ENCODE data around the gene CYP27C1. TPM values are rescaled to one million over a fixed set of nuclear protein-coding genes. Genes with fewer than 3 reads are reported as not detected.

CYP27C1 gene
- total and polyA plus RNA-seq, 10 of the 15 experiments (the other 5 are each of a cell fraction or from before 2014, with no cell fraction given) = not detected

DNA sequence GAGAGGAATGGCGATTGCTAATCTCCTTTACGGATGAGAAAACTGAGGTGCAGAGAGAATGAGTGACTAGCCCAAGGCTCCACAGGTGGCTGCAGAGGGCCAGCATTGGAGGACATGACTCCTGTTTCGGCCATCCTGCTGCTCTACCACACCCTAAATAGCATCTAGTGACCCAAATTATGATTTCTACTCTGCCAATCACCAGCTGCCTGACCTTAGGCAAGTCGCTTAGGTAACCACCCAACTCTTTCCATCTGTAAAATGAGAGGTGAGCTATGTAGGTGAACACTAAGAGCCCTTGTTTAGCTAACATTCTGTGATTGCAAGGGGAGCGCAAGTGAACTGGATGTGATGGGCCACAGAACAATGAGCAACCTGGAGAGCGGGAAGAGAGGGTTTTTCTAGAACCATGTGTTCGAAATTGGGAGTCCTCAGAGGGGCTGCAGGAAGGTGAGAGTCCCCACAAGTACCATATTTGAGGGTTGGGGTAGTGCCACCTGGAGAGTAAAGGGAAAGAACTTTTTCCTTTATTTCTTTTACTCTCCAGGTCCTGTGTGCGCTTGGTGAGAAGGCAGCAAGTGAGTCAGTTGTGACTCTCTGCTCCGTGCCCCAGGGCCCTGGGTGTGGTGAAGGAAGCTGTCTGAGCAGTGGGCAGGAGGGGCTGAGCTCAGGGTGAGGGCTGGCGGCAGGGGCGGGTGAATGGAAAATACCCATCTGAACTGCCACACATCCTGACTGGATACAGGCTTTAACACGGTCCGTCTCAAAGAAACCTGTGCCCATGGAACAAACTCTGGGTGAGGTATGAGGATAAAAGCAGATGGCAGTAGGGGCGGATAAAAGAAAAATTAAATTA is 2.4 kb downstream of the CYP27C1 start (continued):
- TF ChIP-seq MTA2 (IDR thresholded peaks at IDR 0.05; ENCODE audit: low read depth) = no peak

DNA sequence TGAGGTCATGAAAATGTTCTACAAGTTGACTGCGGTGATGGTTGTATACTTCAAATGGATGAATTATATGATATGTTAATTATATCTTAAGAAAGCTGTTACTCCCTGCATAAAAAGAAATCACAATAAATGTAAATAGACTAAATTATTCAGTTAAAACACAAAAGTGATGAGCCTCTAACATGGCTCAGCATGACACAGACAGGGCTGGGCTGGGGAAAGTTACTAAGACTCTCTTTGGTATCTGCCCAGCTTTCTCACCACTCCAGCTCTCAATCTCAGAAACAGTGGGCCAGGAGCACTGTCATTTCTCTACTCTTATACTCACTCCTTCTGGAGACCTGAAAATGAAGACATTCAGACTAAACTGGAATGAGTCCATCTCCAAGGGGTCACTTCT is 3.5 kb downstream of the CYP27C1 start:
- POLR2A ChIA-PET = no interaction called here
- Histone ChIP-seq H2AFZ (ENCODE audit: control insufficient read depth, low read depth, low read length) (no peak overlapping the region), H3K4me3 (no peak overlapping the region), H3K27me3 (replicated peaks in 1 of 2; ENCODE audit: control insufficient read depth in 2 of 2, insufficient read depth in 2 of 2, low read length in 1 of 2) (peaks cover 4 to 7% of the 10 kb centered on the region in 2 experiments), H3K9me3 (replicated peaks; ENCODE audit: control insufficient read depth, insufficient read depth, low read length) (no peaks in the 10 kb centered on the region; the same call in 2 of the 3 replicates), H3K4me1 (ENCODE audit: control insufficient read depth, insufficient read depth, low read length) (no peaks in the 10 kb centered on the region), H4K20me1 (ENCODE audit: control insufficient read depth, insufficient read depth) (no peaks in the 10 kb centered on the region), H3K27ac (ENCODE audit: control insufficient read depth, insufficient read depth) (no peak overlapping the region), H3K79me2 (ENCODE audit: control insufficient read depth, insufficient read depth, low read length) (no peaks in the 10 kb centered on the region), H3K9ac (ENCODE audit: control insufficient read depth, insufficient read depth, low read length) (no peak overlapping the region), H3K4me2 (ENCODE audit: control insufficient read depth, insufficient read depth) (no peak overlapping the region), H3K36me3 (ENCODE audit: control insufficient read depth in 2 of 2, insufficient read depth in 2 of 2, low read length in 1 of 2) (no peaks in the 10 kb centered on the region)
- WGBS (ENCODE audit: insufficient coverage, insufficient replicate concordance, low lambda C conversion rate, missing lambda C conversion rate) = 96% methylated on average over 1 of the region's 1 CpG
- no peak for FAIRE-seq
- CTCF ChIA-PET = interaction anchor here (1.0 kb wide), 2 partner anchors 13 to 28 kb away, joined by 3 read pairs; no protein-coding TSS in a partner anchor
- intact Hi-C loops (cut with micrococcal nuclease; ENCODE audit: unreplicated experiment) = no loop called here
- DNase-seq (ENCODE audit: low read depth, low spot score) = no peak
- no peak for ATAC-seq
- RAD21 ChIA-PET (ENCODE audit: unreplicated experiment) = no interaction called here
- no TSS peak for BruUV-seq (replicated peaks)
- SMC1A ChIA-PET (ENCODE audit: uncharacterized antibody, unreplicated experiment) = no interaction called here
- in situ Hi-C loops (cut with MboI) = no loop called here
- TF ChIP-seq YBX1 (IDR thresholded peaks at IDR 0.05) (no peak), POLR2A (IDR thresholded peaks at IDR 0.05; ENCODE audit: low read depth, low read length) (no peak), NFXL1 (IDR thresholded peaks at IDR 0.05; ENCODE audit: borderline replicate concordance) (no peak), HDGF (IDR thresholded peaks at IDR 0.05) (no peak), NFYB (IDR thresholded peaks at IDR 0.05; ENCODE audit: insufficient read depth, low read depth, low read length) (no peak), EED (IDR thresholded peaks at IDR 0.05; ENCODE audit: low read depth) (no peak), LARP7 (IDR thresholded peaks at IDR 0.05) (no peak), ASH2L (IDR thresholded peaks at IDR 0.05; ENCODE audit: borderline replicate concordance, low read depth) (no peak), FOXM1 (IDR thresholded peaks at IDR 0.05; ENCODE audit: low read depth, low read length) (no peak), ZBED1 (IDR thresholded peaks at IDR 0.05; ENCODE audit: borderline replicate concordance) (no peak), JUNB (IDR thresholded peaks at IDR 0.05) (no peak), ZZZ3 (IDR thresholded peaks at IDR 0.05; ENCODE audit: control insufficient read depth, insufficient read length, low read depth) (no peak), CHD4 (IDR thresholded peaks at IDR 0.05) (no peak), SREBF1 (IDR thresholded peaks at IDR 0.05; ENCODE audit: low read length) (no peak), MEF2A (IDR thresholded peaks at IDR 0.05; ENCODE audit: insufficient read depth, low read depth, low read length) (no peak), HDAC6 (IDR thresholded peaks at IDR 0.05; ENCODE audit: unreplicated experiment) (no peak)
- TF ChIP-seq, protein P1, sequence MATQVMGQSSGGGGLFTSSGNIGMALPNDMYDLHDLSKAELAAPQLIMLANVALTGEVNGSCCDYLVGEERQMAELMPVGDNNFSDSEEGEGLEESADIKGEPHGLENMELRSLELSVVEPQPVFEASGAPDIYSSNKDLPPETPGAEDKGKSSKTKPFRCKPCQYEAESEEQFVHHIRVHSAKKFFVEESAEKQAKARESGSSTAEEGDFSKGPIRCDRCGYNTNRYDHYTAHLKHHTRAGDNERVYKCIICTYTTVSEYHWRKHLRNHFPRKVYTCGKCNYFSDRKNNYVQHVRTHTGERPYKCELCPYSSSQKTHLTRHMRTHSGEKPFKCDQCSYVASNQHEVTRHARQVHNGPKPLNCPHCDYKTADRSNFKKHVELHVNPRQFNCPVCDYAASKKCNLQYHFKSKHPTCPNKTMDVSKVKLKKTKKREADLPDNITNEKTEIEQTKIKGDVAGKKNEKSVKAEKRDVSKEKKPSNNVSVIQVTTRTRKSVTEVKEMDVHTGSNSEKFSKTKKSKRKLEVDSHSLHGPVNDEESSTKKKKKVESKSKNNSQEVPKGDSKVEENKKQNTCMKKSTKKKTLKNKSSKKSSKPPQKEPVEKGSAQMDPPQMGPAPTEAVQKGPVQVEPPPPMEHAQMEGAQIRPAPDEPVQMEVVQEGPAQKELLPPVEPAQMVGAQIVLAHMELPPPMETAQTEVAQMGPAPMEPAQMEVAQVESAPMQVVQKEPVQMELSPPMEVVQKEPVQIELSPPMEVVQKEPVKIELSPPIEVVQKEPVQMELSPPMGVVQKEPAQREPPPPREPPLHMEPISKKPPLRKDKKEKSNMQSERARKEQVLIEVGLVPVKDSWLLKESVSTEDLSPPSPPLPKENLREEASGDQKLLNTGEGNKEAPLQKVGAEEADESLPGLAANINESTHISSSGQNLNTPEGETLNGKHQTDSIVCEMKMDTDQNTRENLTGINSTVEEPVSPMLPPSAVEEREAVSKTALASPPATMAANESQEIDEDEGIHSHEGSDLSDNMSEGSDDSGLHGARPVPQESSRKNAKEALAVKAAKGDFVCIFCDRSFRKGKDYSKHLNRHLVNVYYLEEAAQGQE (IDR thresholded peaks at IDR 0.05; ENCODE audit: low read depth, low read length) = no peak
- TF ChIP-seq, protein P2, sequence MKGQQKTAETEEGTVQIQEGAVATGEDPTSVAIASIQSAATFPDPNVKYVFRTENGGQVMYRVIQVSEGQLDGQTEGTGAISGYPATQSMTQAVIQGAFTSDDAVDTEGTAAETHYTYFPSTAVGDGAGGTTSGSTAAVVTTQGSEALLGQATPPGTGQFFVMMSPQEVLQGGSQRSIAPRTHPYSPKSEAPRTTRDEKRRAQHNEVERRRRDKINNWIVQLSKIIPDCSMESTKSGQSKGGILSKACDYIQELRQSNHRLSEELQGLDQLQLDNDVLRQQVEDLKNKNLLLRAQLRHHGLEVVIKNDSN (IDR thresholded peaks at IDR 0.05; ENCODE audit: borderline replicate concordance, extremely low read length, insufficient read depth, low read depth, low read length) = no peak
- TF ChIP-seq, protein P3, sequence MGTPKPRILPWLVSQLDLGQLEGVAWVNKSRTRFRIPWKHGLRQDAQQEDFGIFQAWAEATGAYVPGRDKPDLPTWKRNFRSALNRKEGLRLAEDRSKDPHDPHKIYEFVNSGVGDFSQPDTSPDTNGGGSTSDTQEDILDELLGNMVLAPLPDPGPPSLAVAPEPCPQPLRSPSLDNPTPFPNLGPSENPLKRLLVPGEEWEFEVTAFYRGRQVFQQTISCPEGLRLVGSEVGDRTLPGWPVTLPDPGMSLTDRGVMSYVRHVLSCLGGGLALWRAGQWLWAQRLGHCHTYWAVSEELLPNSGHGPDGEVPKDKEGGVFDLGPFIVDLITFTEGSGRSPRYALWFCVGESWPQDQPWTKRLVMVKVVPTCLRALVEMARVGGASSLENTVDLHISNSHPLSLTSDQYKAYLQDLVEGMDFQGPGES (IDR thresholded peaks at IDR 0.05) = no peak
